Mucosa of descending colon (tissue), 3 donors: ENCODE data around the gene SHROOM2. TPM values are rescaled to one million over a fixed set of nuclear protein-coding genes. Genes with fewer than 3 reads are reported as not detected.
"Not testable (repeated sequence)": the region's sequence is repeated elsewhere in the genome, so short reads cannot be mapped to it uniquely, and the experiment has no call there.

Experiments
- ATAC-seq: fragments of 200-7000 bp; cut with Tn5 transposase; one replicate; pipeline ENCODE4 v1.9.1; 2020; ENCODE audit warnings: mild to moderate bottlenecking, moderate library complexity
- DNase-seq, 3 donors: peaks; one replicate each; pipeline ENCODE4 v3.0.0-alpha.2; 2020
- H3K36me3 ChIP-seq: fragments of 200-600 bp; one replicate; pipeline ENCODE4 v1.8.0; 2021; ENCODE audit warnings: low read depth, mild to moderate bottlenecking
- H3K4me1 ChIP-seq: fragments of 200-600 bp; one replicate; pipeline ENCODE4 v1.8.0; 2021; ENCODE audit warnings: low read depth, mild to moderate bottlenecking
- H3K4me3 ChIP-seq: fragments of 200-600 bp; one replicate; pipeline ENCODE4 v1.8.0; 2021; ENCODE audit warnings: mild to moderate bottlenecking
- H3K9me3 ChIP-seq: fragments of 200-600 bp; one replicate; pipeline ENCODE4 v1.8.0; 2021; ENCODE audit warnings: mild to moderate bottlenecking
- intact Hi-C, 2 donors: fragments of 100-400 bp; cut with DNase I in 1 of 2; cut with micrococcal nuclease in 1 of 2; formaldehyde crosslinking; loops; one replicate each; pipeline versions ENCODE4 v1.11.0 to v1.11.1; 2022; cut with DNase I, micrococcal nuclease
- total RNA-seq, 3 donors: library from RNA; stranded (reverse); fragmentation: NEBNext Ultra II Directional in 2 of 3; extraction: Animal tissue kit (Norgen Biotek cat#: 25700) in 2 of 3; gene quantifications; one replicate each; pipeline versions ENCODE4 v1.2.1 to v1.2.4, GENCODE V29; 2021 to 2023
- TF ChIP-seq, protein P1 (sequence below): fragments of 200-600 bp; IDR thresholded peaks from one replicate; pipeline ENCODE4 v1.8.0; 2022; ENCODE audit warnings: antibody characterized with exemption, mild to moderate bottlenecking
- donor health status: DM: no; HTN: no; CAD: no; lungs with moderate emphysema.
- donor health status: DM: no; HTN: no; CAD: no.
- donor health status: DM: no; HTN: yes; CAD: no.

The SHROOM2 gene
- total RNA-seq, 3 donors from 2014 or later, result 1.2 to 11.5 (median 5.1) TPM

- no peaks in the 10 kb centered on the region for H3K9me3 ChIP-seq
- intact Hi-C loops, result no loop called here
Measured at GRCh38 chrX:9853307-9853706, 67.1 kb downstream of the SHROOM2 start.

DNA sequence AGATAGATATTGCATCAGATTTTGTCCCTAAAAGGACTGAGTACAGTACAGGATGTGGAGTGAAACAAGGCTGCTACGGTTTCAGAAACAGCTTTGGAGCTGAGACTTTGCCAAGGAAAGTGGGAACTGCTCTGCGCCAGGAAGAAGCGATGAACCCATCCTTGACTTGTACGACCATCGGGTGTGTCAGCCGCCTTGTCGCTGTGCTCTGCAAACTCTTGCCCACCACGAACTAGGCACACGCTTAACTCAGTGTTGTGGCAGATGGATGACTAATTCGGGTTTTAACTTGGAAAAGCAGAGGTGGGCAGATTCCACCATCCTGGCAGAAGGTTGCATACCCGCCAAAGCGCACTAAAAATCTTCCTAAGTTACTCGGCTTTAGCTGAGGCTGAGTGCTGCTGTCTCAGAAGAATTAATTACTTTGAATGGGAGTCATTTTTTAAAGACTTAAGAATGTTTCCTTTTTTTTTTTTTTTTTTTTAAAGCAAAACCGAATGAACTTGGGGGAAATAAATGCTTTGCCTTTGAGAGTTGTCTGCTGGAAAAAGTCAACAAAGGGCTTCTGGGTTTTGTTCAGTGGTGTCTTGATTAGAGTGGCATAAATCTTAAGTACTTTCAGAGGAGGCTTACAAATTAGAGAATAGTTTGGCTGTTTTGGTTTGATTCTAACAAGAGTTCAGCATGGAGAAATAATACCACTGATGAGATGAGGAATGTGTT, 69.5 kb downstream of the SHROOM2 start:
- DNase-seq (no peak), ATAC-seq (no peak)
- H3K4me3 ChIP-seq, result no peak overlapping the region
- intact Hi-C loops, result no loop called here
- H3K4me1 ChIP-seq, result no peaks in the 10 kb centered on the region
- TF ChIP-seq, protein P1, sequence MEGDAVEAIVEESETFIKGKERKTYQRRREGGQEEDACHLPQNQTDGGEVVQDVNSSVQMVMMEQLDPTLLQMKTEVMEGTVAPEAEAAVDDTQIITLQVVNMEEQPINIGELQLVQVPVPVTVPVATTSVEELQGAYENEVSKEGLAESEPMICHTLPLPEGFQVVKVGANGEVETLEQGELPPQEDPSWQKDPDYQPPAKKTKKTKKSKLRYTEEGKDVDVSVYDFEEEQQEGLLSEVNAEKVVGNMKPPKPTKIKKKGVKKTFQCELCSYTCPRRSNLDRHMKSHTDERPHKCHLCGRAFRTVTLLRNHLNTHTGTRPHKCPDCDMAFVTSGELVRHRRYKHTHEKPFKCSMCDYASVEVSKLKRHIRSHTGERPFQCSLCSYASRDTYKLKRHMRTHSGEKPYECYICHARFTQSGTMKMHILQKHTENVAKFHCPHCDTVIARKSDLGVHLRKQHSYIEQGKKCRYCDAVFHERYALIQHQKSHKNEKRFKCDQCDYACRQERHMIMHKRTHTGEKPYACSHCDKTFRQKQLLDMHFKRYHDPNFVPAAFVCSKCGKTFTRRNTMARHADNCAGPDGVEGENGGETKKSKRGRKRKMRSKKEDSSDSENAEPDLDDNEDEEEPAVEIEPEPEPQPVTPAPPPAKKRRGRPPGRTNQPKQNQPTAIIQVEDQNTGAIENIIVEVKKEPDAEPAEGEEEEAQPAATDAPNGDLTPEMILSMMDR, result no peak
- no peaks in the 10 kb centered on the region for H3K9me3 ChIP-seq
- no peaks in the 10 kb centered on the region for H3K36me3 ChIP-seq

More at GRCh38 chrX:9853307-9853706, 67.1 kb downstream of the SHROOM2 start:
- Histone ChIP-seq H3K4me3 (no peak overlapping the region), H3K36me3 (no peaks in the 10 kb centered on the region), H3K4me1 (no peaks in the 10 kb centered on the region)
- DNase-seq (no peak), ATAC-seq (no peak)
- TF ChIP-seq, protein P1, result no peak

- Histone ChIP-seq H3K36me3 (no peaks in the 10 kb centered on the region), H3K4me3 (no peak overlapping the region), H3K4me1 (no peaks in the 10 kb centered on the region), H3K9me3 (no peaks in the 10 kb centered on the region)
- ATAC-seq (no peak), DNase-seq (no peak)
- intact Hi-C loops, result no loop called here
- TF ChIP-seq, protein P1, result no peak
Measured at GRCh38 chrX:9856588-9856987, 70.4 kb downstream of the SHROOM2 start.

- Histone ChIP-seq H3K9me3 (no peaks in the 10 kb centered on the region), H3K4me3 (no peak overlapping the region), H3K36me3 (no peaks in the 10 kb centered on the region), H3K4me1 (no peaks in the 10 kb centered on the region)
- no peak for DNase-seq
- TF ChIP-seq, protein P1, result no peak
- no peak for ATAC-seq
- intact Hi-C loops, result no loop called here
Measured at GRCh38 chrX:9857575-9858474, 71.6 kb downstream of the SHROOM2 start.

GRCh38 chrX:9858684-9859083, 72.5 kb downstream of the SHROOM2 start:
- ATAC-seq, H3K4me1 ChIP-seq, DNase-seq, H3K36me3 ChIP-seq, H3K4me3 ChIP-seq, H3K9me3 ChIP-seq, intact Hi-C loops: not testable (repeated sequence)
